Right renal cortex interstitium (tissue), 3 donors: ENCODE measurements around the gene OR10A2. TPM values are rescaled to one million over a fixed set of nuclear protein-coding genes. Genes with fewer than 3 reads are reported as not detected.
"Not testable (repeated sequence)": the region's sequence is repeated elsewhere in the genome, so short reads cannot be mapped to it uniquely, and the experiment has no call there.

ENCODE experiments used
- DNase-seq, 3 donors: peaks; one replicate each; pipeline ENCODE4 v3.0.0-alpha.2; 2013; ENCODE audit warnings: low read depth in 3 of 3, low spot score in 2 of 3
- polyA plus RNA-seq, 3 donors: library from polyadenylated mRNA; unstranded; fragments of 120-200 nt; gene quantifications; one replicate each; pipeline ENCODE4 v1.2.1, GENCODE V29; 2013; ENCODE audit not compliant: insufficient read length in 3 of 3

OR10A2 gene
- not detected for polyA plus RNA-seq

GRCh38 chr11:6862961-6863360, at the start of gene OR10A2:
Gene OR10A2 (plus strand): TSS chr11:6863057. CDS start chr11:6869755, 6,698 bp downstream.
- no peak for DNase-seq

- DNase-seq, result no peak
Observed at GRCh38 chr11:6813656-6814055, 49.2 kb upstream of the OR10A2 start.

- no peak for DNase-seq
Observed at GRCh38 chr11:6817694-6818093, 45.2 kb upstream of the OR10A2 start.

- DNase-seq, result no peak
Observed at GRCh38 chr11:6818967-6819366, 43.9 kb upstream of the OR10A2 start.

GRCh38 chr11:6824136-6824823, 38.6 kb upstream of the OR10A2 start:
- no peak for DNase-seq

GRCh38 chr11:6825231-6825744, 37.6 kb upstream of the OR10A2 start:
- DNase-seq, result no peak

- no peak for DNase-seq
Observed at GRCh38 chr11:6828103-6828502, 34.8 kb upstream of the OR10A2 start.

- no peak for DNase-seq
Observed at GRCh38 chr11:6833356-6833755, 29.5 kb upstream of the OR10A2 start.

GRCh38 chr11:6834021-6834420, 28.8 kb upstream of the OR10A2 start:
- DNase-seq, result no peak

- no peak for DNase-seq
Observed at GRCh38 chr11:6841694-6842093, 21.2 kb upstream of the OR10A2 start.

GRCh38 chr11:6843670-6844069, 19.2 kb upstream of the OR10A2 start:
- DNase-seq, result no peak

GRCh38 chr11:6844356-6844755, 18.5 kb upstream of the OR10A2 start:
- DNase-seq, result no peak

GRCh38 chr11:6845383-6845782, 17.5 kb upstream of the OR10A2 start, which contains the start of gene OR10A5:
Gene OR10A5 (plus strand): TSS chr11:6845683. CDS start chr11:6845683, 0 bp downstream.
- no peak for DNase-seq

GRCh38 chr11:6850526-6850925, 12.3 kb upstream of the OR10A2 start:
- DNase-seq, result no peak

GRCh38 chr11:6854801-6855200, 8.1 kb upstream of the OR10A2 start:
- DNase-seq, result not testable (repeated sequence)

GRCh38 chr11:6855971-6856541, 6.8 kb upstream of the OR10A2 start:
- no peak for DNase-seq

GRCh38 chr11:6856871-6857270, 6.0 kb upstream of the OR10A2 start:
- DNase-seq, result no peak

GRCh38 chr11:6864438-6864837, 1.6 kb downstream of the OR10A2 start:
- no peak for DNase-seq

- no peak for DNase-seq
Observed at GRCh38 chr11:6871278-6871677, 8.4 kb downstream of the OR10A2 start.

- DNase-seq, result no peak
Observed at GRCh38 chr11:6875761-6876160, 12.9 kb downstream of the OR10A2 start.

- no peak for DNase-seq
Observed at GRCh38 chr11:6876325-6876724, 13.5 kb downstream of the OR10A2 start, which contains the start of gene OR10A4. Gene OR10A4 (plus strand): TSS chr11:6876625. CDS start chr11:6876648, 23 bp downstream.

GRCh38 chr11:6876914-6877313, 14.1 kb downstream of the OR10A2 start:
- DNase-seq, result no peak
